Suprapubic skin (tissue), 4 donors: Measurements from ENCODE around the gene NCOA1.

Experiments
- CTCF ChIP-seq, 2 donors: fragments of 200-600 bp in 1 of 2; fragments of 450-650 bp in 1 of 2; sonication (generic) in 1 of 2; IDR thresholded peaks; one replicate each; pipeline ENCODE4 v1.5.1; 2016 to 2019; ENCODE audit warnings: antibody characterized with exemption in 2 of 2, mild to moderate bottlenecking in 1 of 2, moderate library complexity in 1 of 2
- POLR2A ChIP-seq, 2 donors: fragments of 450-650 bp; IDR thresholded peaks; one replicate each; pipeline ENCODE4 v1.6.1; 2017; ENCODE audit warnings: antibody characterized with exemption in 2 of 2, mild to moderate bottlenecking in 2 of 2, moderate library complexity in 2 of 2
- POLR2AphosphoS5 ChIP-seq, 3 donors: sonication (generic); formaldehyde crosslinking; IDR thresholded peaks; one replicate each; pipeline ENCODE4 v1.6.1; 2017; ENCODE audit warnings: antibody characterized with exemption in 3 of 3

GRCh38 chr2:24497685-24498084 lies 6.6 kb downstream of the NCOA1 start:
- no peak for TF ChIP-seq POLR2A (IDR thresholded peaks at IDR 0.05)
- no peak for TF ChIP-seq CTCF (IDR thresholded peaks at IDR 0.05)
- no peak for TF ChIP-seq POLR2AphosphoS5 (IDR thresholded peaks at IDR 0.05)
